ENCODE measurements around the gene PAPPA2.
A peak's percentile ranks its signal among the peaks of the same experiment; 100 is the strongest.

PAPPA2 gene

DNA sequence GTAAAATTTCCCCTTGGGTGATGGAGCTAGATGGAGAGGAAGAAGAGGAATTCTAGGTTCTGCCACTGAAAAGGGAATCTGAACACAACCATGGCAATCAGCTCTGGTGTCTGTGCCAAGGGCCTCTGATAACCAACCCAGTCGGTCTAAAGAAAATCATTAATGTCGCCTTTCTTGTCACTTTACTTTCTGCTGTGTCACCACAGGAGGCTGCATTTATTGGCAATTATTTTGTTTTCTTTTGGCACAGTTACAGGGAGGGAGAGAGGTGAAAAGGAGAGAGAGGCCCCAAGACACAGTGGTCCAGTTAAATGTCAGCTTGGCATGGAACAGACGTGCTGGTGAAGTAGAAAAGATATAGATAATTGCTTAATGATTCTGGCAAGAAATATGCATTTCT, 414.6 kb downstream of the PAPPA2 start:
- DNase-seq, result no peak

DNA sequence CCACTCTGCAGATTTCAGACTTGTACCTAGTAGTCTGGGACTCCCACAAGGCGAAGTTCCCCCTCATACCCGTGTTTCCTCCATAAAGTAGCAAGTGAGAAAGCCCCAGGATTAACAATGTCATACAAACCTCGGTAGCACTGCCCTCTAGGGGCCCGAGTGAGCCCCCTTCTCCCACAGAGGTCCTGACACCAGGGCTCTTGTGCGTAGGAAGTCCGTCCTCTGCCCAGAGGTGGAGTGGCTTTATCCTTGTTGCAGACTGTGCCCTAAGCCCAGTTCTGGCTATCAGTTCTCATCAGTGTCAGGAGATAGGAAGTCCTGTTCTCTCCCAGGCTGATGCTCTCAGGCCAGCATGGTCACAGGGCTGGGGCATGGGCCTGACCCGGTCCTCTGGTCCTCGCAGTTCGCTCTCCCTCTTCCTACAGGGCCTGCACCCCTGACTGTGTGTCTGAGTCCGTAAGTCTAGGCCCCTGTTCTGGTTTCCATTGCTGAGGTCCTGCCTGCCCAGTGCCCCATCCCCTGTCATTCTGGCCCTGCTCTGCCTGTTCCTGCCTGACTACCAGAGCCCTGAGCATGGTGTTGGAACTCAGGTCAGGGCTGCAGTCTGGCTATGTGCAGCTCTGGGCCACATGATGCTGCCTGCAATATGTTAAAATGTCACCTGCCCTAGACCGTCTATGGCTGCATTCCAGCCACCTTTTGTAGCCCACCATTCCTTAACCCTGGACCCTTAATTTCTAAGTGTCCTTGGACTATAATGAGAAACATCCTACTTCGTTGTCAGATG, 416.0 kb downstream of the PAPPA2 start:
- DNase-seq, result no peak

DNA sequence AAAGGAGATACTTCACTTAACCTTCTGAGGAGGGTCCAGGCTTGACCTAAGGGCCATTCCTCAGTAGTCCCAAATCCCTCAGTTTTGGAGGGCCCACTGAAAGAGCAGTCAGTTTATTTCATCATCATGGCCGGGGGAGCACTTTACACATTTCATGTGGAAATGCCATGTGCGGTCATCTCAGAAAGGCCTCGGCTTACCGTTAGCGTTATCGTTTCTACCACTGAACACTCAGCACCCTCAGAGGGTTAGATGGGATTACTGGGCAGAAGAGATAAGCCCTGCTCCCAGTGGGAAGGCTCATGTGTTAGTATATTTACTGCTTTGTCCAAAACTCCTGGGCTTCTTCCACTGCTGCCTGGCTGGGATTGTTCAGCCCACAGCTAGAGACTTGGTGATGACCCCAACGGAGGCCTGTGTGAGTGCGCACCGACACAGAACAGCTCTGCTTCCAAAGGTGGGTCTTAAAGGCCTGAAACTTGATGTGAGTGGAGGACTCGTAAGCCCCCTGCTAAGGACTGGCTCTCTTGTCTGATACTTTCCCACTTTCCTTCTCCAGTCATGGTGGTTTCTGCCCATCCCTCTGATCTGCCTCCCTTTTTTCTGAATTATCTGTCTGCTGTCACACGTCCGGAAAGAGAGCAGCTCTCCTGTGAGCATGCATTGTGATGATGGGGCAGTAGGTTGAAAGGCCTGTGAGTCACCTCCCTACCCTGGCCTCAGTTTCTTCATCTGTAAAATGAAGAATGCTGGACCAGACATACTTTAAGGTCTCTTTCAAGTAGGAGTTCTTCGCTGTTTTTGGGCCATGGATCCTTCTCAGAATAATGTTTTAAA, 417.0 kb downstream of the PAPPA2 start:
- no peak for DNase-seq

DNA sequence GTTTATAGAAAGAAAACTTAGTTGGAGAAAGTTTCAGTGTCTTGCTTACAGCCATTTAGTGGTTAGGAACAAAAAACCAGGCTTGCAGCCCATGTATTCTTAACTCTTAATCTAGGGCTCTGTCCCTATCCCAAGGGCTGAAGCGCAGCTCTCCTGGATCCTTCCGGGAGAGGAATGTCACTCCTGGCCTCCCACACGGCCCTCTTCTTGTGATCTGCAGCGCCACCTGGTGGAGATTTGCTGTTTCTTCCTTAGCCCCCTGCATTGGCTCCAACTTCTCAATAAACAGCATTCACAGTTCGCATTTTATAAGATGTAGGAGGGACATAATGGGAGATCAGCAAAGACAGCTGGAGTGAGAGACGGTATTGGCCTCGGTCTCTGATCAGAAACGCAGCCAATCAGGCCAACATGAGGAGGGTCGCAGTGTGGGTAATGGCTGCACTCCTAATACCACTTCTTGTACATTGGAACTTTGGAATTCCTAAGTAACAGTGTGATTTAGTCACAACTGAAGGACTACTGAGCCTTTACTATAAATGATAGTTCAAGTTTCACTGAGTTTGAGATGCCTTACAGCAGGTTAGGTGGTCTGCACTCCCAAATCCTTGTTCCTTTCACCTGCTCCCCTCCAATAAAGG, 418.1 kb downstream of the PAPPA2 start:
- peak; percentile 23 for DNase-seq

DNA sequence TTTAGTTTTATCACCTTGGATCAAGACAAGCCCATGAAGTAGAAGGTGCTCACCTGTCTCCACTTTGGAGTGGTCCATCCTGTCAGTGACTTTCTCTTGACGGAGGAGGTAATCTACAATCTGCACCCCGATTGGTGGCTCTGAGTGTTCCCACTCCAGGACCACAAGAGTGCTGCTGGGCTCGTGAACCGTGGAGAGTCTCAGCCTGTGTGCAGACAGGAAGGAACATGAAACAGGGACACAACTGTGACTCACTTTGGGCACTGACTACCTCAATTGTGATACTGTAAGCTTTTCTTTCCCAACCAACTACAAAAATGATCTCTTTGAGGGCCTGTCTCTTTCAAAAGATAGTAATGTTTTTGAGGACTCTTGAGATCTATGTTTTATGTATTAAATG, 421.3 kb downstream of the PAPPA2 start:
- no peak for DNase-seq

DNA sequence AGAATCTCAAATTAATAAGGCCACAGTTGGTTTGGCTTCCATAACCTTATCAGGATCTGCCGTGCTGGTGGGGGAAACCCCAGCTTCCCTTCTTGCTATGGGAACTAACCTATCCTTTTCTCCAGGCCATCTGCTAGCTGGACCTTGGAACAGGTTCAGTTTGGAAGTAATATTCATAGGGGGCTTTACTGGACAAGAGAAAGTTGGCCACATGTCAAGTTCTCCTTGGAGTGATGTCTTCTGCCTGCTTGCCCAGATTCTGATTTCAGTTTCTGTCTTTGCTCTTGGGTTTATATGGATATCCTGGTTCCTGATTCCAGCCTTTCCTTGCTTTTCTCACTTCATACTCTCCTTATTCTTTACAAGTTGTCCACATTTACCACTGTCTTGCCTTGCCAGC, 421.9 kb downstream of the PAPPA2 start:
- no peak for DNase-seq

DNA sequence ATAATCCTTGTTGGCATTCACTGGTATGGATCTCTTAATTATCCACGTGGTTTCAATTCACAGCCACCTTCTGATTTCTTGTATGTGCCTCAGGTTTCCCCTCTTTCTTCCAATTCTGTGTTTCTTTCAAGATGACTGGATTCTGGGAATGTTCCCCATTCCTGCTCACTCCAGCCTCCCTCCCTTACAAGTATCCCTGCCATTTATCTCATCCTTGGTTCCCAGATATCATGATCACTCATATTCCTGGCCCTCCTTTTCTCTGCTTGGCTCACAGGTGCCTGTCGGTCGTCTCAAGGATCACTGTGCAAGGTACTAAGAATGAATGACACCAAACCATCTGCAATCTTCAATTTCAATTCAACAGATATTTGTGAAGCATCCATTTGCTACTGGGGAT, 422.4 kb downstream of the PAPPA2 start:
- DNase-seq, result no peak

DNA sequence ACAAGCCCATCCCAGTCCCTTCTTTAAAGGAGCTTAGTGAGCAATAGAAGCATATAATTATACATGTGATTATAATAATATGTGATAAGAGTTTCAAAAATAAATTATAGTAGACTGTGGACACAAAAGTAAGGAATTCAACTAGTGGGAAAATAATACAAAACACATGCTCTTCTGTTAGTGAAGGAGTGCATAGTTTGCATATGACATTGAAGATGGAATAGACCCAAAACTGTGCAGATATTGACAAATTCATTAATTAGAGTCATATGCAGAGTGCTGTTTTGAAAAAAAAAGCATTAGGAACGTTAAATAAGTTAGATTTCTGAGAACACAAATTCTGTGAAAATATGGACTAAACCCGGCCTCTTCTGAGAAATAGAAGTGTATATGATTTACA, 422.8 kb downstream of the PAPPA2 start:
- DNase-seq, result no peak

DNA sequence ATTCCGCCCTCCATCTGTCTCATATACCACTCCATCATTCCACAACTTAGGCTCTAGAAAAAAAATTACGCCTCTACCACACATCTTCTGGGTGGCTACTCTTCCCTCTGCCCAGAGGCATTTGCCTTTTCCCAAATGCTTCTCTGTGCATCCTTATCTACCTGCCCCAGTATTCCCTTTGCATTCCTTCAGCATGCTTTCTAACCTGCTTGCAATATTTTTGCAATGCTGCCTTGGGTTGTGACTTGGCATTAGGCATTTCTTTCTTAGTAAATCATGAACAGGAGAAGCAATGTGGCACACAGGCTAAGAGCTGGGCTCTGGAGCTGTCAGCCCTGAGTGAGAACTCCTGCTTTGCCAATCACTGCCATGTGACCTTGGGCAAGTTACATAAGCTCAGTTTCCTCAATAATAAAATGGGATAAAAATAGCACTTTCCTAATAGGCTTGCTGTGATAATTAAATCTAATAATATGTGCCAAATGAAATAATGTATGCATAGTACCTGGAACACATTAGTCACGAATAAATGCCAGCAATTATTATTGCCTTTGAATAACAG, 425.6 kb downstream of the PAPPA2 start:
- no peak for DNase-seq

DNA sequence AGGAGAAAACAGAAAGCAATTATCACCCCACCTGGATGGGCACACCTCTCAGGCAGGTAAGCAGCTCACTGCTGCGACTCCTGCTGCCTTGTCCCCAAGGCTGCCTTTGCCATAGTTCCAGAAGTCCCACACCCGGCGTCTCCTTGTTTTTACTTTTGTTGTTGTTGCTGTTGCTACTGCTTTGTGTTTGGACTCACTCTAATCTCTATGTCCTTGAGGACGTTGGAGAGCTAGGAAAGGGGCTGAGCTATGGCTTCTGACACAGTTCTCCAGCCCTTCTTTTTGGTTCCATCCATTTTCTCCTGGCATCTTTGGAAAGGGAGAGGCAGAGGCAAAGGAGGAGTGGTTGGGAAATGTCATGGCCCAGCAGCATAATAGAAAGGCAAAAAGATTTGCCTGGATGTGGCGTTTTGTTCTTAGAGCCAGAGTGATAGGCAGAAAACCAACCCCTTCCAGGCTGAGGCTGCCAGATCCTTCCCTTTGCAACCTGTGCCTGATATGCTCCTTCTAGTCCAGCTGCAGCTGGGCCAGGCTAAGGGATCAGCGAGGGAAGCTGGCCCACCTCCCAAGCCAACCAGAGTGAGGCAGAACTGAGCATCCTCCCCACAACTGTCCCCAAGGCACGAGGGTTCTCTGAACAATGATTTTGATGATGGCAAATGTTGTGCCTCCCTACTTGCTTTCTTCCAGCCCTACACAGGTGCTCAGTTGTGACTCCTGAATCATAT, 430.8 kb downstream of the PAPPA2 start:
- DNase-seq, result no peak

DNA sequence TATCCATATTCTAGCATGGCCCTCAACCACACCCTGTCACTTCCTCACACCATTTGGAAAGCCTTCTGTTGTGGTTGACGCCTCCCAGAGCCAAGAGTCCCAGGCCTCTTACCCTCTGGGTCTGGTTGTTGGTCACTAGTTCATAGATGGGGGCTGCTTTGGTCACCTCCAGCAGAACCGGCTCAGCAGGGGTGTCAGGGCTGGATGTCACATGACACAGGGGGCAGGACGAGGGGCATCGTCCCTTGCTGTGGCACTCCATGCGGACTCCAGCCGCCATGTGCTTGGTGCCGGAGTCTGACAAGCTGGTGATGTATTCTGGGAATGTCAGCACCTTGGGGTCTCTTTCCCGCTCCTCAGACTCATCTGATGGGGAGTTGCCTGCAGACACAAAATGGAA, 431.5 kb downstream of the PAPPA2 start:
- DNase-seq, result no peak

All from CD4-positive, alpha-beta T cell treated with Interleukin-4 for 4 hours (primary cell).